RWPE1 (cell line): ENCODE results near the gene RAP1GAP2.

Source experiments
- CTCF ChIA-PET: fragments of 350-600 bp; sonication (Branson Sonifier 250); formaldehyde crosslinking; extraction: SDS; loops from one replicate; lab custom pipeline; 2021; lab: Yijun Ruan, JAX
- POLR2A ChIA-PET: fragments of 400-600 bp; formaldehyde crosslinking; extraction: SDS; loops from one replicate; lab custom pipeline; 2020; ENCODE audit warnings: antibody characterized with exemption; ENCODE audit not compliant: low non-redundant PET; lab: Yijun Ruan, JAX
- DNase-seq: peaks from one replicate; pipeline ENCODE4 v3.0.0; 2012; ENCODE audit warnings: low spot score
- H3K27ac ChIP-seq: fragments of 450-650 bp; 2 replicates; pipeline ENCODE4 v1.5.1; 2017
- TF ChIP-seq, protein P1 (sequence below): fragments of 450-650 bp; conservative IDR thresholded peaks from 2 replicates; pipeline ENCODE4 v1.5.1; 2017; ENCODE audit warnings: low read depth, mild to moderate bottlenecking

The RAP1GAP2 gene

GRCh38 chr17:2871720-2872119 lies 75.5 kb downstream of the RAP1GAP2 start:
- H3K27ac ChIP-seq: peak overlapping the region; percentile 10; the same call in 1 of the 2 replicates
- TF ChIP-seq, protein P1, sequence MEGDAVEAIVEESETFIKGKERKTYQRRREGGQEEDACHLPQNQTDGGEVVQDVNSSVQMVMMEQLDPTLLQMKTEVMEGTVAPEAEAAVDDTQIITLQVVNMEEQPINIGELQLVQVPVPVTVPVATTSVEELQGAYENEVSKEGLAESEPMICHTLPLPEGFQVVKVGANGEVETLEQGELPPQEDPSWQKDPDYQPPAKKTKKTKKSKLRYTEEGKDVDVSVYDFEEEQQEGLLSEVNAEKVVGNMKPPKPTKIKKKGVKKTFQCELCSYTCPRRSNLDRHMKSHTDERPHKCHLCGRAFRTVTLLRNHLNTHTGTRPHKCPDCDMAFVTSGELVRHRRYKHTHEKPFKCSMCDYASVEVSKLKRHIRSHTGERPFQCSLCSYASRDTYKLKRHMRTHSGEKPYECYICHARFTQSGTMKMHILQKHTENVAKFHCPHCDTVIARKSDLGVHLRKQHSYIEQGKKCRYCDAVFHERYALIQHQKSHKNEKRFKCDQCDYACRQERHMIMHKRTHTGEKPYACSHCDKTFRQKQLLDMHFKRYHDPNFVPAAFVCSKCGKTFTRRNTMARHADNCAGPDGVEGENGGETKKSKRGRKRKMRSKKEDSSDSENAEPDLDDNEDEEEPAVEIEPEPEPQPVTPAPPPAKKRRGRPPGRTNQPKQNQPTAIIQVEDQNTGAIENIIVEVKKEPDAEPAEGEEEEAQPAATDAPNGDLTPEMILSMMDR: no peak
- peak; percentile 14 for DNase-seq
- ChIA-PET POLR2A (no interaction called here), CTCF (interaction anchor here (1.2 to 1.3 kb wide), 2 partner anchors 11 to 23 kb away, joined by 4 to 6 read pairs; no protein-coding TSS in a partner anchor)

DNA sequence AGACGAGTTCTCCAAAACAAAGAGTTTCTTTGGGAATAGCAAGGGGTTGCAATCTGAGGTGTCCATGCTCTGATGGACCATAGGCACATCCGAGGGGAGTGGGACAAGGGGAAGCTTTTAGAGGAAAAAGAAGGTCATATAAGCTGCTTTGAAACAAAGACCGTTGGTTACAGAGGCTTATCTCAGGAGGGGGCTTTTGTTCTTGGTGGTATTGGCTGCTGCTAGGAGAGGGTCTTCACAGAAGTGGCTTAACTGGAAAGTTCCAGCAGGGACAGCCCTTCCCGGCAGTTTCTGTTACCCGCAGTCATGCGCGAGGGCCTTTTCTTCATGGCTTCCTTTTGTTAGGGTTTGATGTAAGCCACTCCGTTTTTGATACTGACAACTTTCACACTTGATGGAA lies 76.0 kb downstream of the RAP1GAP2 start:
- CTCF ChIA-PET: interaction anchor here (1.2 to 1.3 kb wide), 2 partner anchors 11 to 23 kb away, joined by 4 to 6 read pairs; no protein-coding TSS in a partner anchor
- no peak overlapping the region for H3K27ac ChIP-seq
- TF ChIP-seq, protein P1: no peak
- no peak for DNase-seq
- POLR2A ChIA-PET: no interaction called here

- TF ChIP-seq, protein P1: no peak
- ChIA-PET POLR2A (no interaction called here), CTCF (interaction anchor here (1.1 kb wide), 1 partner anchor 25 kb away, joined by 3 read pairs; no protein-coding TSS in a partner anchor)
- DNase-seq: peak; percentile 23
- no peak overlapping the region for H3K27ac ChIP-seq
Observed at GRCh38 chr17:2874189-2874686, 78.0 kb downstream of the RAP1GAP2 start.

DNA sequence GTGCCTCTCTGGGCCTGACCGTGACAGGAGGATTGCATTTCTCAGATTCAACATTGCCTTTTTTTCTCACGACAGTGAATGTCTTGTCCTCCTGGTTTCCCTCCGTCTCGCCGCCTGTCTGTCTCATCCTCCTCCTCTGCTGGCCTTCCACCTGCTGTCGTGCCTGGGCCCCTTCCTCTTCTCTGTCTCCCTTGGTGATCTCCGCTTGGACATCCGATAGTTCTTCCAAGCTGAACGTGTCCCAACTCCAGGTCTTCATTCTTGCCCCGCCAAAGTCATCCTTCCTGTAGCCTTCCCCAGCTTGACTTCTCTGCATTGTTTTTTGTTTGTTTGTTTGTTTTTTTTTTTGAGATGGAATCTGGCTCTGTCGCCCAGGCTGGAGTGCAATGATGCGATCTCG lies 79.4 kb downstream of the RAP1GAP2 start:
- POLR2A ChIA-PET: no interaction called here
- TF ChIP-seq, protein P1: no peak
- no peak overlapping the region for H3K27ac ChIP-seq
- DNase-seq: no peak
- CTCF ChIA-PET: interaction anchor here (1.0 kb wide), 1 partner anchor 27 kb away, joined by 4 read pairs; no protein-coding TSS in a partner anchor

- POLR2A ChIA-PET: no interaction called here
- no peak for DNase-seq
- CTCF ChIA-PET: no interaction called here
- TF ChIP-seq, protein P1: no peak
- no peak overlapping the region for H3K27ac ChIP-seq
Observed at GRCh38 chr17:2876467-2876866, 80.2 kb downstream of the RAP1GAP2 start.

GRCh38 chr17:2878751-2879254 lies 82.6 kb downstream of the RAP1GAP2 start:
- H3K27ac ChIP-seq: no peak overlapping the region
- POLR2A ChIA-PET: no interaction called here
- TF ChIP-seq, protein P1: no peak
- DNase-seq: no peak
- CTCF ChIA-PET: no interaction called here
